Measurements from ENCODE around the gene DCUN1D3.

DCUN1D3 gene

GRCh38 chr16:20860361-20860760 lies 39.8 kb downstream of the DCUN1D3 start:
- Histone ChIP-seq H3K9ac (no peak overlapping the region), H3K9me3 (peaks cover 2% of the 10 kb centered on the region), H3K36me3 (peaks cover 57% of the 10 kb centered on the region), H3K4me3 (no peak overlapping the region), H3K4me2 (no peak overlapping the region), H3K27ac (no peak overlapping the region), H3K27me3 (no peaks in the 10 kb centered on the region), H4K20me1 (no peaks in the 10 kb centered on the region), H3K4me1 (peaks cover 12% of the 10 kb centered on the region)
- TF ChIP-seq Cebpa-rat (IDR thresholded peaks at IDR 0.05): no peak

GRCh38 chr16:20859699-20860098 lies 40.5 kb downstream of the DCUN1D3 start:
- peaks cover 12% of the 10 kb centered on the region for H3K4me1 ChIP-seq
- no peaks in the 10 kb centered on the region for H3K27me3 ChIP-seq
- no peak overlapping the region for H3K4me2 ChIP-seq
- peaks cover 8% of the 10 kb centered on the region for H3K9me3 ChIP-seq
- no peak overlapping the region for H3K9ac ChIP-seq
- H3K4me3 ChIP-seq: no peak overlapping the region
- no peak overlapping the region for H3K27ac ChIP-seq
- H4K20me1 ChIP-seq: no peaks in the 10 kb centered on the region
- no peak for TF ChIP-seq Cebpa-rat (IDR thresholded peaks at IDR 0.05)
- H3K36me3 ChIP-seq: peaks cover 63% of the 10 kb centered on the region

GRCh38 chr16:20859229-20859628 lies 40.9 kb downstream of the DCUN1D3 start:
- H3K9ac ChIP-seq: no peak overlapping the region
- peaks cover 10% of the 10 kb centered on the region for H3K9me3 ChIP-seq
- H3K27ac ChIP-seq: no peak overlapping the region
- peaks cover 12% of the 10 kb centered on the region for H3K4me1 ChIP-seq
- no peak overlapping the region for H3K4me3 ChIP-seq
- no peaks in the 10 kb centered on the region for H4K20me1 ChIP-seq
- peaks cover 63% of the 10 kb centered on the region for H3K36me3 ChIP-seq
- TF ChIP-seq Cebpa-rat (IDR thresholded peaks at IDR 0.05): no peak
- H3K27me3 ChIP-seq: no peaks in the 10 kb centered on the region
- H3K4me2 ChIP-seq: no peak overlapping the region

GRCh38 chr16:20857281-20857680 lies 42.9 kb downstream of the DCUN1D3 start:
- H3K36me3 ChIP-seq: peaks cover 51% of the 10 kb centered on the region
- no peaks in the 10 kb centered on the region for H3K27me3 ChIP-seq
- H3K9me3 ChIP-seq: peaks cover 10% of the 10 kb centered on the region
- no peaks in the 10 kb centered on the region for H4K20me1 ChIP-seq
- H3K4me3 ChIP-seq: no peak overlapping the region
- no peak overlapping the region for H3K9ac ChIP-seq
- H3K27ac ChIP-seq: no peak overlapping the region
- no peak for TF ChIP-seq Cebpa-rat (IDR thresholded peaks at IDR 0.05)
- H3K4me2 ChIP-seq: no peak overlapping the region
- H3K4me1 ChIP-seq: peaks cover 12% of the 10 kb centered on the region

- no peak overlapping the region for H3K9ac ChIP-seq
- H3K4me1 ChIP-seq: no peaks in the 10 kb centered on the region
- no peaks in the 10 kb centered on the region for H3K27me3 ChIP-seq
- no peak overlapping the region for H3K4me3 ChIP-seq
- no peak overlapping the region for H3K4me2 ChIP-seq
- no peak for TF ChIP-seq Cebpa-rat (IDR thresholded peaks at IDR 0.05)
- no peaks in the 10 kb centered on the region; the same call in 1 of the 2 replicates for H4K20me1 ChIP-seq
- H3K36me3 ChIP-seq: peaks cover 31% of the 10 kb centered on the region
- H3K9me3 ChIP-seq: peaks cover 10% of the 10 kb centered on the region
- no peak overlapping the region for H3K27ac ChIP-seq
These were observed 45.2 kb downstream of the DCUN1D3 start for GRCh38 chr16:20854963-20855362.

GRCh38 chr16:20853981-20854620 lies 46.1 kb downstream of the DCUN1D3 start:
- H3K4me1 ChIP-seq: no peaks in the 10 kb centered on the region
- TF ChIP-seq Cebpa-rat (IDR thresholded peaks at IDR 0.05): no peak

GRCh38 chr16:20853143-20853542 lies 47.0 kb downstream of the DCUN1D3 start:
- H3K9me3 ChIP-seq: peaks cover 10% of the 10 kb centered on the region
- no peak overlapping the region for H3K4me3 ChIP-seq
- no peak overlapping the region for H3K27ac ChIP-seq
- TF ChIP-seq Cebpa-rat (IDR thresholded peaks at IDR 0.05): no peak
- H3K4me2 ChIP-seq: no peak overlapping the region
- no peaks in the 10 kb centered on the region; the same call in 1 of the 2 replicates for H4K20me1 ChIP-seq
- H3K9ac ChIP-seq: no peak overlapping the region
- H3K4me1 ChIP-seq: no peaks in the 10 kb centered on the region
- no peaks in the 10 kb centered on the region for H3K27me3 ChIP-seq
- H3K36me3 ChIP-seq: peaks cover 22% of the 10 kb centered on the region

More at GRCh38 chr16:20853981-20854620, 46.1 kb downstream of the DCUN1D3 start:
- peaks cover 23% of the 10 kb centered on the region for H3K36me3 ChIP-seq
- peaks cover 10% of the 10 kb centered on the region for H3K9me3 ChIP-seq
- no peak overlapping the region for H3K27ac ChIP-seq
- no peak overlapping the region for H3K9ac ChIP-seq
- no peak overlapping the region for H3K4me3 ChIP-seq
- H3K27me3 ChIP-seq: no peaks in the 10 kb centered on the region
- no peak overlapping the region for H3K4me2 ChIP-seq
- H4K20me1 ChIP-seq: no peaks in the 10 kb centered on the region; the same call in 1 of the 2 replicates

GRCh38 chr16:20851601-20852000 lies 48.6 kb downstream of the DCUN1D3 start:
- H3K9ac ChIP-seq: no peak overlapping the region
- no peak overlapping the region for H3K27ac ChIP-seq
- no peak for TF ChIP-seq Cebpa-rat (IDR thresholded peaks at IDR 0.05)
- no peak overlapping the region for H3K4me3 ChIP-seq
- peaks cover 10% of the 10 kb centered on the region for H3K9me3 ChIP-seq
- H4K20me1 ChIP-seq: no peaks in the 10 kb centered on the region; the same call in 1 of the 2 replicates
- peaks cover 8% of the 10 kb centered on the region for H3K4me1 ChIP-seq
- H3K27me3 ChIP-seq: no peaks in the 10 kb centered on the region
- peaks cover 18% of the 10 kb centered on the region for H3K36me3 ChIP-seq
- no peak overlapping the region for H3K4me2 ChIP-seq

- no peak for TF ChIP-seq Cebpa-rat (IDR thresholded peaks at IDR 0.05)
- Histone ChIP-seq H3K27me3 (no peaks in the 10 kb centered on the region), H3K4me2 (no peak overlapping the region), H4K20me1 (no peaks in the 10 kb centered on the region; the same call in 1 of the 2 replicates), H3K9me3 (peaks cover 10% of the 10 kb centered on the region), H3K9ac (no peak overlapping the region), H3K4me3 (no peak overlapping the region), H3K4me1 (peaks cover 8% of the 10 kb centered on the region), H3K36me3 (peaks cover 12% of the 10 kb centered on the region), H3K27ac (no peak overlapping the region)
These were observed 49.2 kb downstream of the DCUN1D3 start for GRCh38 chr16:20850981-20851380.

GRCh38 chr16:20849589-20850390 lies 50.4 kb downstream of the DCUN1D3 start:
- H3K27me3 ChIP-seq: no peaks in the 10 kb centered on the region
- H3K27ac ChIP-seq: no peak overlapping the region
- no peaks in the 10 kb centered on the region; the same call in 1 of the 2 replicates for H4K20me1 ChIP-seq
- peaks cover 3% of the 10 kb centered on the region; the same call in 1 of the 2 replicates for H3K9me3 ChIP-seq
- H3K4me2 ChIP-seq: no peak overlapping the region
- no peak overlapping the region for H3K9ac ChIP-seq
- peaks cover under 1% of the 10 kb centered on the region; the same call in 1 of the 2 replicates for H3K36me3 ChIP-seq
- TF ChIP-seq Cebpa-rat (IDR thresholded peaks at IDR 0.05): no peak
- H3K4me3 ChIP-seq: no peak overlapping the region
- H3K4me1 ChIP-seq: peaks cover 12% of the 10 kb centered on the region

All from BLaER1 (cell line).